ENCODE results near the gene SSB.

- no peak for TF ChIP-seq CTCF (IDR thresholded peaks at IDR 0.05; ENCODE audit: insufficient read depth, low read length)
- TF ChIP-seq SPI1 (IDR thresholded peaks at IDR 0.05; ENCODE audit: borderline replicate concordance, low read depth), result no peak
Measured at GRCh38 chr2:169827272-169828140, 28.8 kb downstream of the SSB start, which contains the start of gene UBR3.

Data from HL-60 (cell line).